Hepatocyte (in vitro differentiated cells): ENCODE data around the gene SLC9C2. TPM values are rescaled to one million over a fixed set of nuclear protein-coding genes. Genes with fewer than 3 reads are reported as not detected.
"Not testable (repeated sequence)": the region's sequence is repeated elsewhere in the genome, so short reads cannot be mapped to it uniquely, and the experiment has no call there.

Experiments
- DNase-seq: peaks from one replicate; pipeline ENCODE4 v3.0.0-alpha.2; 2016; ENCODE audit warnings: low spot score
- H2AFZ ChIP-seq: fragments of 200-600 bp; sonication (generic); 2 replicates; pipeline ENCODE4 v1.6.0; 2016; ENCODE audit warnings: antibody characterized with exemption, mild to moderate bottlenecking
- H3K27ac ChIP-seq: fragments of 200-600 bp; sonication (generic); 2 replicates; pipeline ENCODE4 v1.5.1; 2016; ENCODE audit warnings: mild to moderate bottlenecking
- H3K27me3 ChIP-seq: fragments of 200-600 bp; sonication (generic); 2 replicates; pipeline ENCODE4 v1.6.1; 2016
- H3K36me3 ChIP-seq: fragments of 200-600 bp; sonication (generic); replicated peaks from 2 replicates; pipeline ENCODE4 v1.5.1; 2016; ENCODE audit warnings: low read depth; ENCODE audit not compliant: insufficient read depth
- H3K4me1 ChIP-seq: fragments of 200-600 bp; sonication (generic); 2 replicates; pipeline ENCODE4 v1.5.1; 2016; ENCODE audit warnings: mild to moderate bottlenecking, moderate library complexity; ENCODE audit not compliant: insufficient read depth
- H3K4me2 ChIP-seq: fragments of 200-600 bp; sonication (generic); 2 replicates; pipeline ENCODE4 v1.6.0; 2016
- H3K4me3 ChIP-seq: fragments of 200-600 bp; sonication (generic); 2 replicates; pipeline ENCODE4 v1.5.1; 2016; ENCODE audit warnings: mild to moderate bottlenecking
- H3K79me2 ChIP-seq: fragments of 200-600 bp; sonication (generic); 2 replicates; pipeline ENCODE4 v1.6.0; 2017; ENCODE audit warnings: mild to moderate bottlenecking
- H3K9me2 ChIP-seq: fragments of 200-600 bp; sonication (generic); replicated peaks from 2 replicates; pipeline ENCODE4 v1.6.0; 2017; ENCODE audit warnings: mild to moderate bottlenecking; ENCODE audit not compliant: insufficient read depth
- H3K9me3 ChIP-seq: fragments of 200-600 bp; sonication (generic); 2 replicates; pipeline ENCODE4 v1.5.1; 2016; ENCODE audit warnings: low read depth, mild to moderate bottlenecking
- H4K20me1 ChIP-seq: fragments of 200-600 bp; sonication (generic); 2 replicates; pipeline ENCODE4 v1.6.0; 2016; ENCODE audit warnings: mild to moderate bottlenecking; ENCODE audit not compliant: insufficient read depth, poor library complexity, severe bottlenecking
- EZH2 ChIP-seq: fragments of 200-600 bp; sonication (generic); IDR thresholded peaks from 2 replicates; pipeline ENCODE4 v1.6.1; 2016; ENCODE audit warnings: antibody characterized with exemption, mild to moderate bottlenecking, borderline replicate concordance
- EZH2phosphoT487 ChIP-seq: fragments of 200-600 bp; sonication (generic); IDR thresholded peaks from one replicate; pipeline ENCODE4 v1.6.1; 2018; ENCODE audit warnings: antibody characterized with exemption, mild to moderate bottlenecking, low read depth, moderate library complexity; ENCODE audit not compliant: unreplicated experiment, severe bottlenecking
- WGBS: methylation state at CpG from one replicate; pipeline ENCODE4 v1.1.6; 2016; ENCODE audit warnings: low lambda C conversion rate; ENCODE audit errors: missing lambda C conversion rate; 5-methylcytosine and 5-hydroxymethylcytosine counted together
- polyA plus RNA-seq: library from polyadenylated mRNA; unstranded; fragments of >200 nt; fragmentation: Nextera tagmentation; extraction: Ambion mirVana; gene quantifications from 2 replicates; pipeline ENCODE4 v1.2.1, GENCODE V29; 2016
- total RNA-seq: library from RNA; depleted of rRNA; stranded (reverse); fragments of >200 nt; gene quantifications from 2 replicates; pipeline ENCODE4 v1.2.3, GENCODE V29; 2014
- TF ChIP-seq, protein P1 (sequence below): fragments of 200-600 bp; sonication (generic); IDR thresholded peaks from 2 replicates; pipeline ENCODE4 v1.5.1; 2016; ENCODE audit warnings: antibody characterized with exemption, mild to moderate bottlenecking; ENCODE audit not compliant: poor library complexity

SLC9C2 gene
- total and polyA plus RNA-seq, 2 experiments from 2014 or later = 0.77 to 1.1 TPM

DNA sequence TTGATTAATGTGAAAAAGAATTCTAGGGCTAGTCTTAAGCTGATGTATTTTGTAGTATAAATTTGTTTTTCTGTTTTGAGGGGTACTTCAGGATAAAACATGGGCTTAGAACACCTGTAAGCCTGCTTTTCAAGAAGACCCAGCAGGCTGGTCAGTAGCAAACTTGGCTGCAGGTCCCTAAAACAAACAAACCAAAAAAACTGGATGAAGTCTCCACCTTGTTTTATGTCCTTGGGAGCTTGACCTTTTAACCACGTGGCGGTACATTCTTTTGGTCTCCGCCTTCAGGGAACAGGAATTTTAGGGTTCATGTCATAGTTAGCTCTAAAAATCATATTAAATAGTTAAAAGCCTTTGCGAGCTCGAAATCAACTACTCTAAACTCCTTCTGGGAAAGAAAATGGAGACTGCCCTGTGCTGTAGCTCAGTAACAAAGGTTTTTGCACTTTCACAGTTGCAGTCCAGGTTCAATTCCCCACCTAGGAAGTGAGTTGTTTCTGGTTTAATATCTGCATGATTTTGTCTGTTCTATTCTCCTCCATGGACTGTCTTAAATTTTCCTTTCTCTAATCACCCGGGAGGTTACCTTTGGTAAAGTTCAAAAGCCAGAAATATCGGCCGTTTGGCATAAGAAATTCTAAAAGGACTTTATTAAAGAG, 107.1 kb downstream of the SLC9C2 start:
- Histone ChIP-seq H4K20me1 (no peaks in the 10 kb centered on the region), H3K27me3 (no peaks in the 10 kb centered on the region), H3K9me3 (no peaks in the 10 kb centered on the region), H2AFZ (no peak overlapping the region), H3K27ac (no peak overlapping the region), H3K9me2 (no peaks in the 10 kb centered on the region), H3K4me1 (no peaks in the 10 kb centered on the region), H3K4me3 (no peak overlapping the region), H3K79me2 (no peaks in the 10 kb centered on the region), H3K36me3 (no peaks in the 10 kb centered on the region), H3K4me2 (no peak overlapping the region)
- no peak for TF ChIP-seq EZH2phosphoT487
- WGBS = 77% methylated on average over 8 of the region's 8 CpGs
- no peak for DNase-seq

DNA sequence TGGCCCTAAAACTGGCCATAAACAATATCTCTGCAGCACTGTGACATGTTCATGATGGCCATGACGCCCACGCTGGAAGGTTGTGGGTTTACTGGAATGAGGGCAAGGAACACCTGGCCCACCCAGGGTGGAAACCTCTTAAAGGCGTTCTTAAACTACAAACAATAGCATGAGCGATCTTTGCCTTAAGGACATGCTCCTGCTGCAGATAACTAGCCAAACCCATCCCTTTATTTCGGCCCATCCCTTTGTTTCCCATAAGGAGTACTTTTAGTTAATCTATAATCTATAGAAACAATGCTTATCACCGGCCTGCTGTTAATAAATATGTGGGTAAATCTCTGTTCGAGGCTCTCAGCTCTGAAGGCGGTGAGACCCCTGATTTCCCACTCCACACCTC, 109.7 kb downstream of the SLC9C2 start:
- H2AFZ ChIP-seq, H3K4me2 ChIP-seq, H3K9me3 ChIP-seq, H3K9me2 ChIP-seq, H3K36me3 ChIP-seq, H3K27ac ChIP-seq, H4K20me1 ChIP-seq, H3K4me3 ChIP-seq, H3K79me2 ChIP-seq, H3K4me1 ChIP-seq, DNase-seq, H3K27me3 ChIP-seq: not testable (repeated sequence)
- WGBS = 92% methylated on average over 8 of the region's 8 CpGs

DNA sequence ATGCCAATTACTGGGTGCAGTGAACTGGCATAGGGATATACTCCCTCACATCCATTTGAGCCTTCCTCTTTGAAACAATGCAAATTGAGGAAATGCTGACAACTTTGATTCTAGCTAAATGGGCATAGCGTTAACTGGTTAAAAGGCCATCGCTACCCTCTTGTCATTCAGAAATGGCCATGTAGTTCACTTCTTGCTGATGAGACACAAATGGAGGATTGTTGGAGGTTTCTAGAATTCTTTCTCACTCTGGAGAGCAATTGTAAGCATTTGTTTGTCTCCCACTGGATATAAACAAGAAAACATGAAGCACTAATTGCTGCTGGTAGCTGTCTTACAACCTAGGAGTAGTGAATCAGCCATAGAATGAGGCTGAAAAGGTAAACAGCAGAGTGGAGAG, 111.4 kb downstream of the SLC9C2 start:
- Histone ChIP-seq H3K9me2 (no peaks in the 10 kb centered on the region), H3K4me3 (no peak overlapping the region), H3K4me1 (no peaks in the 10 kb centered on the region), H3K36me3 (peaks cover 5% of the 10 kb centered on the region), H2AFZ (no peak overlapping the region), H3K9me3 (no peaks in the 10 kb centered on the region), H3K27ac (no peak overlapping the region), H4K20me1 (no peaks in the 10 kb centered on the region), H3K4me2 (no peak overlapping the region), H3K79me2 (no peaks in the 10 kb centered on the region), H3K27me3 (no peaks in the 10 kb centered on the region)
- DNase-seq = no peak
- TF ChIP-seq EZH2phosphoT487 = no peak
- no peak for TF ChIP-seq EZH2
- TF ChIP-seq, protein P1, sequence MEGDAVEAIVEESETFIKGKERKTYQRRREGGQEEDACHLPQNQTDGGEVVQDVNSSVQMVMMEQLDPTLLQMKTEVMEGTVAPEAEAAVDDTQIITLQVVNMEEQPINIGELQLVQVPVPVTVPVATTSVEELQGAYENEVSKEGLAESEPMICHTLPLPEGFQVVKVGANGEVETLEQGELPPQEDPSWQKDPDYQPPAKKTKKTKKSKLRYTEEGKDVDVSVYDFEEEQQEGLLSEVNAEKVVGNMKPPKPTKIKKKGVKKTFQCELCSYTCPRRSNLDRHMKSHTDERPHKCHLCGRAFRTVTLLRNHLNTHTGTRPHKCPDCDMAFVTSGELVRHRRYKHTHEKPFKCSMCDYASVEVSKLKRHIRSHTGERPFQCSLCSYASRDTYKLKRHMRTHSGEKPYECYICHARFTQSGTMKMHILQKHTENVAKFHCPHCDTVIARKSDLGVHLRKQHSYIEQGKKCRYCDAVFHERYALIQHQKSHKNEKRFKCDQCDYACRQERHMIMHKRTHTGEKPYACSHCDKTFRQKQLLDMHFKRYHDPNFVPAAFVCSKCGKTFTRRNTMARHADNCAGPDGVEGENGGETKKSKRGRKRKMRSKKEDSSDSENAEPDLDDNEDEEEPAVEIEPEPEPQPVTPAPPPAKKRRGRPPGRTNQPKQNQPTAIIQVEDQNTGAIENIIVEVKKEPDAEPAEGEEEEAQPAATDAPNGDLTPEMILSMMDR = no peak
- 93% methylated on average over 2 of the region's 2 CpGs for WGBS

DNA sequence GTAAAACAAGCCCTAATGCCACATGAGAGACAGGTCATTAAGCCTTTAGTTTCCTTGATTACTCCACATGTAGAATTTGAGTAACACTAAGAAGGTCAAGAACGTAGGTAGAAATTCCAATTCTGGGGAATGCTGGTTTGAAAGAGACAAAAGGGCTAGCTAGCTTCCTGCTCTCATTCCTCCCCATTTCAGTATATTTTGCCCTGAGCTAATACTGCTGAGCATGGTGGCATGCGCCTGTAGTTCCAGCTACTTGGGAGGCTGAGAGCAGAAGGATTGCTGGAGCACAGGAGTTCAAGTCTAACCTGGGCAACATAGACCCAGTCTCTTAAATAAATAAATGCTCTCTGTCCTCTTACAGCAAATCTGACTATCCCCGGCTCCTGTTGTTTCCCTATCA, 112.9 kb downstream of the SLC9C2 start:
- 98% methylated on average over 3 of the region's 3 CpGs for WGBS
- no peak overlapping the region for H3K27ac ChIP-seq

More for the DNA sequence above, 112.9 kb downstream of the SLC9C2 start:
- Histone ChIP-seq H4K20me1 (no peaks in the 10 kb centered on the region), H3K4me3 (no peak overlapping the region), H3K9me3 (no peaks in the 10 kb centered on the region), H2AFZ (no peak overlapping the region), H3K9me2 (no peaks in the 10 kb centered on the region), H3K79me2 (no peaks in the 10 kb centered on the region), H3K4me1 (no peaks in the 10 kb centered on the region), H3K4me2 (no peak overlapping the region), H3K36me3 (peaks cover 9% of the 10 kb centered on the region), H3K27me3 (no peaks in the 10 kb centered on the region)
- no peak for TF ChIP-seq EZH2phosphoT487
- TF ChIP-seq EZH2 = no peak
- TF ChIP-seq, protein P1 = no peak
- DNase-seq = no peak
